ENCODE results near the gene IMPG1.

Gene IMPG1

GRCh38 chr6:76003113-76003512, 69.3 kb downstream of the IMPG1 start:
- Histone ChIP-seq H3K27me3 (ENCODE audit: control insufficient read depth, insufficient read depth, low read length) (no peaks in the 10 kb centered on the region), H3K9me3 (ENCODE audit: control insufficient read depth, insufficient read depth, low read length) (no peaks in the 10 kb centered on the region), H3K27ac (ENCODE audit: low read depth, low read length) (no peak overlapping the region)

GRCh38 chr6:76000629-76001028, 71.8 kb downstream of the IMPG1 start:
- Histone ChIP-seq H3K9me3 (ENCODE audit: control insufficient read depth, insufficient read depth, low read length) (no peaks in the 10 kb centered on the region), H3K36me3 (ENCODE audit: control insufficient read depth, insufficient read depth, low read length) (no peaks in the 10 kb centered on the region), H3K9ac (ENCODE audit: low read depth, low read length) (no peak overlapping the region), H3K27me3 (ENCODE audit: control insufficient read depth, insufficient read depth, low read length) (no peaks in the 10 kb centered on the region), H3K4me1 (ENCODE audit: control insufficient read depth, insufficient read depth, low read length) (peaks cover 5% of the 10 kb centered on the region; the same call in 1 of the 2 replicates), H3K27ac (ENCODE audit: low read depth, low read length) (no peak overlapping the region), H3K4me3 (ENCODE audit: low read depth, low read length) (no peak overlapping the region)

More at GRCh38 chr6:76003113-76003512, 69.3 kb downstream of the IMPG1 start:
- Histone ChIP-seq H3K36me3 (ENCODE audit: control insufficient read depth, insufficient read depth, low read length) (no peaks in the 10 kb centered on the region), H3K4me1 (ENCODE audit: control insufficient read depth, insufficient read depth, low read length) (peaks cover 5% of the 10 kb centered on the region; the same call in 1 of the 2 replicates), H3K9ac (ENCODE audit: low read depth, low read length) (no peak overlapping the region), H3K4me3 (ENCODE audit: low read depth, low read length) (no peak overlapping the region)

- Histone ChIP-seq H3K36me3 (ENCODE audit: control insufficient read depth, insufficient read depth, low read length) (no peaks in the 10 kb centered on the region), H3K27ac (ENCODE audit: low read depth, low read length) (no peak overlapping the region), H3K4me3 (ENCODE audit: low read depth, low read length) (no peak overlapping the region), H3K4me1 (ENCODE audit: control insufficient read depth, insufficient read depth, low read length) (peaks cover 20% of the 10 kb centered on the region), H3K9me3 (ENCODE audit: control insufficient read depth, insufficient read depth, low read length) (no peaks in the 10 kb centered on the region), H3K9ac (ENCODE audit: low read depth, low read length) (no peak overlapping the region), H3K27me3 (ENCODE audit: control insufficient read depth, insufficient read depth, low read length) (no peaks in the 10 kb centered on the region)
Measured at GRCh38 chr6:75997696-75998095, 74.8 kb downstream of the IMPG1 start.

- H3K36me3 ChIP-seq (ENCODE audit: control insufficient read depth, insufficient read depth, low read length) = no peaks in the 10 kb centered on the region
- H3K27ac ChIP-seq (ENCODE audit: low read depth, low read length) = peak overlapping the region; percentile 95
- H3K4me3 ChIP-seq (ENCODE audit: low read depth, low read length) = peak overlapping the region; percentile 49
- H3K4me1 ChIP-seq (ENCODE audit: control insufficient read depth, insufficient read depth, low read length) = peaks cover 34% of the 10 kb centered on the region
- peak overlapping the region; percentile 30; the same call in 1 of the 2 replicates for H3K9ac ChIP-seq (ENCODE audit: low read depth, low read length)
- no peaks in the 10 kb centered on the region for H3K27me3 ChIP-seq (ENCODE audit: control insufficient read depth, insufficient read depth, low read length)
- no peaks in the 10 kb centered on the region for H3K9me3 ChIP-seq (ENCODE audit: control insufficient read depth, insufficient read depth, low read length)
Measured at GRCh38 chr6:75993236-75994162, 79.0 kb downstream of the IMPG1 start.

- H3K4me1 ChIP-seq (ENCODE audit: control insufficient read depth, insufficient read depth, low read length) = peaks cover 36% of the 10 kb centered on the region
- H3K27ac ChIP-seq (ENCODE audit: low read depth, low read length) = no peak overlapping the region
- H3K9me3 ChIP-seq (ENCODE audit: control insufficient read depth, insufficient read depth, low read length) = no peaks in the 10 kb centered on the region
- no peak overlapping the region for H3K4me3 ChIP-seq (ENCODE audit: low read depth, low read length)
- H3K9ac ChIP-seq (ENCODE audit: low read depth, low read length) = no peak overlapping the region
- H3K36me3 ChIP-seq (ENCODE audit: control insufficient read depth, insufficient read depth, low read length) = no peaks in the 10 kb centered on the region
- no peaks in the 10 kb centered on the region for H3K27me3 ChIP-seq (ENCODE audit: control insufficient read depth, insufficient read depth, low read length)
Measured at GRCh38 chr6:75991941-75992340, 80.5 kb downstream of the IMPG1 start.

- Histone ChIP-seq H3K4me1 (ENCODE audit: control insufficient read depth, insufficient read depth, low read length) (peaks cover 31% of the 10 kb centered on the region), H3K9ac (ENCODE audit: low read depth, low read length) (no peak overlapping the region), H3K27me3 (ENCODE audit: control insufficient read depth, insufficient read depth, low read length) (no peaks in the 10 kb centered on the region), H3K4me3 (ENCODE audit: low read depth, low read length) (no peak overlapping the region), H3K36me3 (ENCODE audit: control insufficient read depth, insufficient read depth, low read length) (no peaks in the 10 kb centered on the region), H3K9me3 (ENCODE audit: control insufficient read depth, insufficient read depth, low read length) (no peaks in the 10 kb centered on the region), H3K27ac (ENCODE audit: low read depth, low read length) (peak overlapping the region; percentile 71)
Measured at GRCh38 chr6:75986935-75987334, 85.5 kb downstream of the IMPG1 start.

GRCh38 chr6:75975904-75976303, 96.6 kb downstream of the IMPG1 start:
- H3K4me3 ChIP-seq (ENCODE audit: low read depth, low read length) = no peak overlapping the region
- H3K4me1 ChIP-seq (ENCODE audit: control insufficient read depth, insufficient read depth, low read length) = no peaks in the 10 kb centered on the region
- H3K27me3 ChIP-seq (ENCODE audit: control insufficient read depth, insufficient read depth, low read length) = no peaks in the 10 kb centered on the region
- no peaks in the 10 kb centered on the region for H3K9me3 ChIP-seq (ENCODE audit: control insufficient read depth, insufficient read depth, low read length)
- H3K27ac ChIP-seq (ENCODE audit: low read depth, low read length) = no peak overlapping the region
- H3K36me3 ChIP-seq (ENCODE audit: control insufficient read depth, insufficient read depth, low read length) = no peaks in the 10 kb centered on the region
- no peak overlapping the region for H3K9ac ChIP-seq (ENCODE audit: low read depth, low read length)

GRCh38 chr6:75970093-75970492, 102.4 kb downstream of the IMPG1 start:
- Histone ChIP-seq H3K27ac (ENCODE audit: low read depth, low read length) (no peak overlapping the region), H3K9ac (ENCODE audit: low read depth, low read length) (no peak overlapping the region), H3K27me3 (ENCODE audit: control insufficient read depth, insufficient read depth, low read length) (no peaks in the 10 kb centered on the region), H3K4me1 (ENCODE audit: control insufficient read depth, insufficient read depth, low read length) (no peaks in the 10 kb centered on the region), H3K36me3 (ENCODE audit: control insufficient read depth, insufficient read depth, low read length) (no peaks in the 10 kb centered on the region), H3K4me3 (ENCODE audit: low read depth, low read length) (no peak overlapping the region), H3K9me3 (ENCODE audit: control insufficient read depth, insufficient read depth, low read length) (no peaks in the 10 kb centered on the region)

- H3K27me3 ChIP-seq (ENCODE audit: control insufficient read depth, insufficient read depth, low read length) = no peaks in the 10 kb centered on the region
- H3K4me3 ChIP-seq (ENCODE audit: low read depth, low read length) = no peak overlapping the region
- no peaks in the 10 kb centered on the region for H3K9me3 ChIP-seq (ENCODE audit: control insufficient read depth, insufficient read depth, low read length)
- no peak overlapping the region for H3K9ac ChIP-seq (ENCODE audit: low read depth, low read length)
- H3K27ac ChIP-seq (ENCODE audit: low read depth, low read length) = no peak overlapping the region
- H3K36me3 ChIP-seq (ENCODE audit: control insufficient read depth, insufficient read depth, low read length) = no peaks in the 10 kb centered on the region
- peaks cover 6% of the 10 kb centered on the region for H3K4me1 ChIP-seq (ENCODE audit: control insufficient read depth, insufficient read depth, low read length)
Measured at GRCh38 chr6:75968143-75968542, 104.3 kb downstream of the IMPG1 start.

GRCh38 chr6:75963569-75963968, 108.9 kb downstream of the IMPG1 start:
- Histone ChIP-seq H3K4me1 (ENCODE audit: control insufficient read depth, insufficient read depth, low read length) (peaks cover 6% of the 10 kb centered on the region), H3K36me3 (ENCODE audit: control insufficient read depth, insufficient read depth, low read length) (no peaks in the 10 kb centered on the region), H3K27ac (ENCODE audit: low read depth, low read length) (no peak overlapping the region), H3K9me3 (ENCODE audit: control insufficient read depth, insufficient read depth, low read length) (peaks cover 6% of the 10 kb centered on the region), H3K9ac (ENCODE audit: low read depth, low read length) (no peak overlapping the region), H3K27me3 (ENCODE audit: control insufficient read depth, insufficient read depth, low read length) (no peaks in the 10 kb centered on the region), H3K4me3 (ENCODE audit: low read depth, low read length) (no peak overlapping the region)

- H3K4me3 ChIP-seq (ENCODE audit: low read depth, low read length) = no peak overlapping the region
- H3K36me3 ChIP-seq (ENCODE audit: control insufficient read depth, insufficient read depth, low read length) = no peaks in the 10 kb centered on the region
- H3K27me3 ChIP-seq (ENCODE audit: control insufficient read depth, insufficient read depth, low read length) = no peaks in the 10 kb centered on the region
- no peaks in the 10 kb centered on the region for H3K9me3 ChIP-seq (ENCODE audit: control insufficient read depth, insufficient read depth, low read length)
- H3K4me1 ChIP-seq (ENCODE audit: control insufficient read depth, insufficient read depth, low read length) = no peaks in the 10 kb centered on the region
- H3K9ac ChIP-seq (ENCODE audit: low read depth, low read length) = no peak overlapping the region
- H3K27ac ChIP-seq (ENCODE audit: low read depth, low read length) = no peak overlapping the region
Measured at GRCh38 chr6:75952128-75952527, 120.3 kb downstream of the IMPG1 start.

All from HUES48 (cell line).